NCI-H1436 (cell line): ENCODE results near the gene CMSS1.

Experiments
- DNase-seq: peaks from one replicate; lab custom pipeline; 2025; lab: John Stamatoyannopoulos, UW

CMSS1 gene

GRCh38 chr3:100179692-100180349 is 362.2 kb downstream of the CMSS1 start:
- DNase-seq: no peak

GRCh38 chr3:100183608-100184125 is 366.0 kb downstream of the CMSS1 start:
- no peak for DNase-seq

GRCh38 chr3:100184948-100185570 is 367.4 kb downstream of the CMSS1 start:
- no peak for DNase-seq

GRCh38 chr3:100185847-100186246 is 368.2 kb downstream of the CMSS1 start:
- no peak for DNase-seq

GRCh38 chr3:100189444-100189964 is 371.8 kb downstream of the CMSS1 start:
- no peak for DNase-seq

- no peak for DNase-seq
Observed at GRCh38 chr3:100195375-100195774, 377.7 kb downstream of the CMSS1 start.

- DNase-seq: no peak
Observed at GRCh38 chr3:100197876-100198275, 380.2 kb downstream of the CMSS1 start.

- no peak for DNase-seq
Observed at GRCh38 chr3:100198579-100199269, 381.1 kb downstream of the CMSS1 start.

GRCh38 chr3:100205171-100205570 is 387.5 kb downstream of the CMSS1 start:
- DNase-seq: no peak

GRCh38 chr3:100206687-100207086 is 389.0 kb downstream of the CMSS1 start:
- no peak for DNase-seq

GRCh38 chr3:100207886-100208285 is 390.2 kb downstream of the CMSS1 start:
- no peak for DNase-seq

GRCh38 chr3:100209169-100209568 is 391.5 kb downstream of the CMSS1 start:
- no peak for DNase-seq

- no peak for DNase-seq
Observed at GRCh38 chr3:100209948-100210771, 392.5 kb downstream of the CMSS1 start.

- no peak for DNase-seq
Observed at GRCh38 chr3:100210772-100211135, 393.1 kb downstream of the CMSS1 start.

GRCh38 chr3:100213891-100214573 is 396.4 kb downstream of the CMSS1 start:
- no peak for DNase-seq

GRCh38 chr3:100214574-100214964 is 396.9 kb downstream of the CMSS1 start:
- DNase-seq: no peak

GRCh38 chr3:100216713-100217112 is 399.1 kb downstream of the CMSS1 start:
- no peak for DNase-seq

GRCh38 chr3:100221159-100221558 is 403.5 kb downstream of the CMSS1 start:
- no peak for DNase-seq

- no peak for DNase-seq
Observed at GRCh38 chr3:100225193-100225592, 407.5 kb downstream of the CMSS1 start.

- no peak for DNase-seq
Observed at GRCh38 chr3:100225883-100226282, 408.2 kb downstream of the CMSS1 start.

- DNase-seq: no peak
Observed at GRCh38 chr3:100226712-100227429, 409.2 kb downstream of the CMSS1 start.
